ENCODE measurements around the gene NDUFV1. TPM values are rescaled to one million over a fixed set of nuclear protein-coding genes. Genes with fewer than 3 reads are reported as not detected.
"Not testable (repeated sequence)": the region's sequence is repeated elsewhere in the genome, so short reads cannot be mapped to it uniquely, and the experiment has no call there.

NDUFV1 gene
- polyA plus RNA-seq, 1 donor = 155 TPM

DNA sequence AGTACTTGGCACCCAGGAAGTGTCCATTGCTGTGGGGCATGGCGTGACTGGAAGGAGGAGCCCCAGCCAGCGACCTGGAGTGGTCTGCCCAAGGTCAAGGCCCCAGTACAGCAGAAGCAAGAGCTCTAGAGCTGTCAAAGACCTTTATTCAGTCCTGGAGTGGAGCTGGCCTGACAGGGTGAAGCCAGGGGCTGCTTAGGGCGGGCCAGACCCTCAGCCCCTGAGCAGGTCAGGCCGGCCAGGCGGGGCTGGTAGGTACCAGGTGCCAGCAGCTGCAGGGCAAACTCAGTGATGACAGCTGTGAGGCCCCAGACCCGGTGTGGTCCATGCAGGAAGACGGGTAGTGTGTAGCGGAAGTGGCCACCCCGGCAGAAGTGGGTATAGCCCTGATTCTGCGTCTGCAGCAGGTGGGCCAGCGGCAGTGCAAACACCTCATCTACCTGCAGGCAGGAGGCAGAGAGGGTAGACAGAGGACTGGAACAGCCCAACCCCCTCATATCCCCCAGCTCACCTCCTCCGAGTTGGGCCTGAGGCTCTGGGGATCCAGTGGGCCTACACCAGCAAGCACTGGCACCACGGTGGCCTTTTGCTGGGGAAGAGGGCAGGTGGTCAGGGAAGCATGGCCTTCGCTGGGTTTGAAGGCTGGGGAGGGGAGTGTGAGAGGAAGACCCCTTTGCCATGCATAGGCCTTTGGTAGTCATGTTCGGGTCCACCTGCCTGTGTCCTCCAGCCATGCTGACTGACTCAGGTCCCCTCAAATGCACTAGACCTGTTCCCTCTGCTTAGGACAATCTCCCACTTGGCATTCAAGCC lies 21.3 kb downstream of the NDUFV1 start:
- DNase-seq = no peak

DNA sequence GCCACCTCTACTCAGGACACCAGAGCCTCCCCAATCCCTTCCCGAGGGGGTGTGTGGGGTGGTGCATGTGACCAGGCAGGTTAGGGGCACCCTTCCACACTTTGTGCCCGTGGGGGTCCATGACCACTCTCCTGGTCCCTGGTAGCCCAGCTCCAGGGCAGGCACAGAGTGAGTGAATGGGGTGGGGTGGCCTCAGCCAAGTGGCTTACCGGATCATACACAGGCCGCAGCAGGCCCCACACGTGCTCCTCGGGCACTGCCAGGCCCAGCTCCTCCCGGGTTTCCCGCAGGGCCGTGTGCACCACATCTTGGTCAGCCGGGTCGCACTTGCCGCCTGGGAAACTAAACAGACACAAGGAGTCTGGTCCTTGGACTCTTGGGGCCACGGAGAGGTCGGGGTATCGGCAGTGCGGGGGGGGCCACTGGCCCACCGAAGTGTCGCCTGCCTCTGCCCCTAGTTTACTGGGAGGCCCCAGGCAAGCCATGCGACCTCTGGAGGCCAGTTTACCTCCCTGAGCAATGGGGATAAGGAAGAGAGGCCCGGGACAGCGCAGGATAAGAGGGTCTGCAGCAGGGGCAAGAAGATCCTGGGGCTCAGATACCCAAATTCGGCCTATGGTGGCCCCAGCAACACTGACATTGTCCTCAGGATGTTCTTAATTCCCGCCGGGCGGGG lies 22.1 kb downstream of the NDUFV1 start:
- DNase-seq = no peak

DNA sequence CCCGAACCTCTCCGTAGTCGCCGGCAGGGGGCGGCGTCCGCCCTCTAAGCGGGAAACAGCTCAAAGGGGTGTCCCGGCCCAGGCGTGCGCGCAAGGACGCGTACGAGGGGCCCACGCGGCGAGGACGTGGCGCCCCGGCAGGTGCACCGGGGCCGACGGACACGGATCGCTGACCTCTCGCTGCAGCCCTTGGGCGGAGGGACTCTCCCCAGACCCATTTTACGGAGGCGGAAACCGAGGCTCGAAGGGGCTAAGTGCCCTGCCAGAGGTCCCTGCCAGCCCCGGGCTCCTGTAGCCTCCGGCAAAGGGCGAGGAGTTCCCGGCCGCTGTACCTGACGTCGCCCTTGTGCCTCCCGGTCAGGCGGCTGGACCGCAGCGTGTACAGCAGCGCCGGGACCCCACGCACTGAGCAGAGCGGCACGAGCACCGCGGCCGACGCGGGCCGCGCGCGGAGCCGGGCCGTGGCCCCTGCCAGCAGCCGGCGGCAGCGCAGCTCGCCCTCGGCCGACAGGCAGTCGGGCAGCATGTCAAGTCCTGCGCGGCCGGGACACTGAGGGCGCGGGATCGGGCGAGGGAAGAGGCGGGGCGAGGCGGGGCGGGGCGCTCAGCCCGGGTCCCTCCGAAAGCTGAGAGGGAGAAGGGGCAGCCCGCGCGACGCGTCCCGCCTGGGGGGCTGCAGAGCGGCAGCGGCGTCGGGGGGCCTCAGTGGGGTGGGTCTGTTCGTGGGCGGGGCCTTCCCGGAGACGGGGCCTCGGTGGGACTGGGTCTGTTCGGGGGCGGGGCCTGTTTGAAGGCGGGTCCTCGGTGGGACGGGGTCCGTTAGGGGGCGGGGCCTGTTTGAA lies 22.9 kb downstream of the NDUFV1 start, which contains the start of gene NUDT8:
NUDT8 (minus strand) TSS at position 552 of the 842 bp plus-strand sequence; CDS start at position 526, 26 bp downstream.
- DNase-seq = peak; percentile 82

DNA sequence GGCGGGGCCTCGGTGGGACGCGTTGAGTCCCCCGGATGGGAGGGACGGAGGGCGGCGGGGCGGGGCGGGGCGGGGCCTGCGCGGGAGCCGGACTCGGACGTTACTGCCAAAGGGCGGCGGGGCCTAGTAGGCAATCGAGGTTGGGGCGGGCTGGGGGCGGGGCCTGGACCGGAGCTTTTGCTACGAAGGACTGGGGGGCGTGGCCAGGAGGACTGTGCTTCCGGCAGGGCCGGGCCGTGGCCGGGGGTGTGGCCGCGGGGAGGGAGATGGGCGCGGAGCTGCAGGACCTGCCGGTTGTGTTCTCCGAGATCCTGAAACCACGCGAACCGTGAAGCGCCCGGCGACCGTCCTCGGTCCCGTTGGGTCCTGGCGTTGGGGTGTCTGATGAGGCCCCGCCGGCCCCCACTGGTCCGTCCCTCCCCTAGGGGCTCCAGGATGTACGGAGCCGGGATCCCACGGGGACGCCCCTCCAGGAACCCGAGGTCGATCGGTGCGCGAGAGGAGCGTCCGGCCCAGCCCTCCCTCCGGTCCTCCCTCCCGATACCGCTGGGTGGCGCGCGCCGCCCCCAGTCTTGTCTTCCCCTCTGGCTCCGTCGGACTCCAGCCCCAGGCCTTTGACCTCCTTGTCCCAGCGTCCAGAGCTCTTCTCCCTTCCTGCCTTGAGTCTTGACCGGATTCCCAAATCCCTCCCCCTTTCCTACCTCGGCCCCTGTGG lies 23.6 kb downstream of the NDUFV1 start:
- DNase-seq = peak; percentile 96

DNA sequence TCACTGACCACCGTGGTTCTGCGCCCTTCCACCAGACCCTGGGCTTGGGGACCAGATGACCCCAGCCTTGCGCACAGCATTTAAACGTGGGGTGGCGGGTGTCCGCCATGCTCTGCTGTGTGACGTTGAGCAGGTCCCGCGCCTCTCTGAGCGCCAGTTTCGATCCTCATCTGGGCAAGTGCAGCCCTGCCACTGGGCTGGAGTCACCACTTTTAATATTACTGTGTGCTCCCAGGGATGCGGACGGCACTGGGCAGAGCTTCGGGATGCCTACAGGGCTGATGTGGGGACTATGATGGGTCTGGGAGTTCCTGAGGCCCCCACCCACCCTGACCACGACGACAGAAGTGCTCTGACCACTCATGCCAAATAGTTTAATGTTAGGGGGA lies 24.2 kb downstream of the NDUFV1 start:
- no peak for DNase-seq

DNA sequence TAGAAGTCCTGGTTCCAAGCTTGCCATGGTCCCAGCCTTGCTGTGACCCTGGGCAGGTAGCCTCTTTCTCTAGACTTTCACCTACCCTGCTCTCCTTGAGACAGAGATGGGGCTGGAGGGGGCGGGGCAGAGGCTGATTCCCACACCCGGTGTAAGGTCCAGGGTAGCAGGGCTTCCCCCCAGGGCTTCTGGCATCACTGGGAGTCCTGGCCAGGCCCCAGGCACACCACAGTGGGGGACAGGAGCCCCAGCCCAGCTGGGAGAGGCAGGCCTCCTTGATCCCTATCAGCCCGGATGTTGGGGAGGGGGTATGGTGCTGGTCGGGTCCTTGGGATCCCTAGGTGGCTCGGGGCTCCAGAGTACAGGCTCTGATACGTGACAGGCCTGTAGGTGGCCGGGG lies 24.7 kb downstream of the NDUFV1 start:
- DNase-seq = no peak

DNA sequence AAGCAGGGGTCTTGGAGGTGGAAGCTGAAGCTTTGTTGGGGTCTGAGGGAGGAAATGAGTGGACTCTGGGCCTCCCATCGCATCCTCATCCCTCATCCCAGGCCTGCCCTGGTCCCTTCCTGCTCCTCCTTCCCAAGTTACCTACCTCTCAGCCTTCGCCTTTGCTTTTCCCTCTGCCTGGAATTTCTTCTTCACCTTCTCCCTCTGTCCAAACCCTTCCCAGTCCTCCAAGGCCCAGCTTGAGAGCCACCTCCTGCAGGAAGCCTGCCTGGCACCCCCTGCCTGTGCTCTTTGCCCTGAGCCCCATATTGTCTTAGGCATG lies 25.1 kb downstream of the NDUFV1 start:
- DNase-seq = no peak

DNA sequence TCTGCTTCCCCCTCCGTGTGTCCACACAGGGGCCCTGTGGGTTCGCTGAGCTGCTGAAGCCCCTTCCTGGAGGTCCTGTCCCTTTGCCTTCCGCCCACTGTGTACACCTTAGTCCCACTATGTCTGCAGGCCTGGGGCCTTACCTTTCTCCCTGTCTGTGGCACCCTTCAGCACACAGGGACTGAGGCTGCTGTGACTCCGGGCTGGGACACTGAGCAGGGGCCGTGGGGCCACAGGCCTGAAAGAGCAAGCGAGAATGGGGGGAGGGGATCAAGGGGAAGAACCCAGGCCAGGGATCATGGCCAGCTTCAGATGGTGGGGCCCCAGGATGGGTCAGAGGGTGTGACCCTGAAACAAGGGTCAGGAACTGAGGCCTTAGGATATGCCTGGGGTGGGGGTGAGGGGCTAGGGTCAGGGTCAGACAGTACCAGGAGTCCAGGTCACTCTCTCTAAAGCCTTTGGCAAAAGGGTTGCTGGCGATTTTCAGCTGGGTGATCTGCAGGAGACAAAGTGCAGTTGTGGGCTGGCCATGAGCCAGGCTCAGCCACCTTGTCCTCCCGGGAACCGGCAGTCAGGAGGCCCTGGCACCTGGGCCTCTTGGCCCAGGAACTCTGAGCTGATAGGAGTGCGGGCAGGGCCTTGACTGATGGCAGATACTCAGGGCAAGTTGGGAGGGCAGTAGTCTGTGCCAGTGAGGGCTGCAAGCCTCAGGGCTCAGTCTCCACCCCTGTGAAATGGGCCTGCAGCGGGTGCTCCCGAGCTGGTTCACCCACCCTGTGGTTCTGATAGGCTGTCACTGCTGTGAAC lies 25.6 kb downstream of the NDUFV1 start:
- no peak for DNase-seq

DNA sequence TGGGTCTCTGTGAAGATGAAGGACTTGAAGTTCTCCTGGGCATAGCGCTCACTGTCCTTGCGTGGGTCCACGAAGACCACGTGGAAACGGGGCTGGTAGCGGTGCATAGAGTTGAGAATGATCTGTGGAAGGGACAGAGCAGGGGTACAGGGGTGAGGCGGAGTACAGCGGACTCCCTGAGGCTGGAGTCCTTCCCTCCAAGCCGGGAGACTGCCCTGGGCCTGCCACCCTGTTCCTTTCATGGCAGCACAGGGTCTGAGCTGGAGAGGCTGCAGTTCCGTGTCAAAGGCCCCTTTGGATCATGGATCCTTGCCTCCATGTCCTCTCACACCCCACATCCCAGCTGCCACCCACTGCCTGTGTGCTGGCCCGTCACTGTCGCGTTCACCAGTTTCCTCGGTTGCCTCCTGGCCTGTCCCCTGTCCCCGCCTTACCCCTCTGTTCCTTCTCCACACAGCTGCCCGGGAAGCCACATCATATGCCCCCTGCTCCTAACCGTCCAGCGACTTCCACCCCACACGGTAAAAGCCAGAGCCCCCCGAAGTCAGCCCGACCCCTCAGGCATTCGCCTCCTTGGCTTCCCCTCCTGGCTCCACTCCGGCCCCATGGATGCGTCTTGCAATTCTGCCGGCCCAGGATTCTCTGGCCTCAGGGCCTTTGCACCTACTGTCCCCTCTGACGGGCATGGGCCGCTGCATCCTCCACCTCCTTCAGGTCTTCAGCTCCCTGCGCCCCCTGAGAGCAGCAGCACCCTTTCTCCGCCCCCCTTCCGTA lies 26.4 kb downstream of the NDUFV1 start:
- DNase-seq = no peak

DNA sequence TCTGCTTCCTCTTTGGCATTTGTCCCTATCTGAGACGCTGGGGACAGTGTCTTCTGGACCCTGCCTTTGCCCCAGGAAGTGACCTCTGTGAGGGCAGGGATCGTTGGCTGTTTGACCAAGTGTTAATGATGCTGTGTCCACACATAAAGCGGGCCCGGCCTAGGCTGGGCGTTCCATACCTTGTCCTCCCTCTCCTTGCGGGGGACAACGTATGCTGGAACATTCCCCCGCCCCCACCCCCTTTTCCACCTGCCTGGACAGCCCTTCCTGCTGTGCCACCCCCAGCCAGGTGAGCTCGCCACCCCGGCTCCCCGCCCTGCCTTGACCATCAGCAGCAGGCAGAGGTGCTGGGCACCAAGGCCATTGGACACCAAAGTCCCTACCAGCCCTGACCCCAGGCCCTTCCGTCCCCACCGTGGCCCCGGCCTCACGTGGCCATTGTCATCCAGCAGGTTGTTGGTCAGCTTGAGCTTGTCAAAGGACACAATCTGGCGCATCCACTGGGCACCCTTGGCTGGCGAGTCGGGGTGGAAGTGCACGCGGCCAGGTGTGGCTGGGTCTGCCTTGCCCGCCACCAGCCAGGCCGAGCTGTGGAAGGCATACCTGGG lies 27.1 kb downstream of the NDUFV1 start:
- no peak for DNase-seq

DNA sequence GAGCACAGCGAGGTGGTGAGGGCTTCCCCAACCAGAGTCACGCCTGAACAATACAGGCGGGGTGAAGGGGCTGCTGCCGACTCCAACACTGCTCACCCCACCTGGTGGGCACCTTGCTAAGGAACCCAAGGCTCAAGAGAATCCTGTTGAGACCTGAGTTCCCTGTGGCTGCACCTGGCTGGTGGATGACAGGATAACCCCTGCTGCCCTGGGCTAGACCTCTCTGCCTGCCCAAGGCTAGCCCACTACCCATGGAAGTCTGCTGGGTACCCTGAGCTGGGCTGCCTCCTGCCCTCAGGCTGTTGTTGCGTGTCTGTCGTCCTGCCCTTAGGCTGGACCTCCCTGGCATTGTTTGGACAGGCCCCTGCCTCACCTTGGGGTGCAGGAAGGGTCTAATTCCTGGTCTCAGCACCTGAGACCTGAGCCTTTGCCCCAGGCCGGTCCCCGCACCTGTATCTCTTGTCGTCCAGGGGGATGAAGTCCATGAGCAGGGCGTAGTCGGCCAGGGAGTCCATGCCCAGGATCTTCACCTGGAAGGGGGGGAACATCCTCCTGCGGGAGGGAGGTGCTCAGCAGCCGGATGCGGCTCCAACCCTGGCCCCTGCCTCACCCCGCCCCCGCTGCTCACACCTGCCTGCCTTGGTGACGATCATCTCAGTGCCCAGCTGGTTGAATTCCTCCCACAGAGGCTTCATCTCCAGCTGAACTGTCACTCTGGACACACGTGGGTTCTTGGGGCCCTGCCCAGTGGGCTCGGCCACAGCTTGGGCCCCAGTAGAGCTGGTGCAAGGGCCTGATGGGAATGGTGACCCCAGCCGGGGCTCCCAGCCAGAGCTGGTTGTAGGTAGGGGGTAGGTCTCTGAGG lies 27.9 kb downstream of the NDUFV1 start:
- no peak for DNase-seq

DNA sequence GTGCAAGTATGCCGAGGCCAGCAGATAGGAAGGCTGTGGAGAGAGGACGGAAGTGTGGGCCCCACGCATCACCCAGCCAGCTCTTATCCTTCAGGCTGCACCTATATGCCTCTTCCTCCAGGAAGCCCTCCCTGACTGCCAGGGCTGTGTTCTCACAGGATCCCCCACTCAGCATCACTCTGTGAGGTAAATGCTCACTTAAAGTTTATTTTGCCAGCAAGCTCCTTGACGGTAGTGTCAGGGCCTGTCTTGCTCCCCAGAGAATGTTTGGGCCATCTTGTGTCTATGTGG lies 28.4 kb downstream of the NDUFV1 start:
- no peak for DNase-seq

DNA sequence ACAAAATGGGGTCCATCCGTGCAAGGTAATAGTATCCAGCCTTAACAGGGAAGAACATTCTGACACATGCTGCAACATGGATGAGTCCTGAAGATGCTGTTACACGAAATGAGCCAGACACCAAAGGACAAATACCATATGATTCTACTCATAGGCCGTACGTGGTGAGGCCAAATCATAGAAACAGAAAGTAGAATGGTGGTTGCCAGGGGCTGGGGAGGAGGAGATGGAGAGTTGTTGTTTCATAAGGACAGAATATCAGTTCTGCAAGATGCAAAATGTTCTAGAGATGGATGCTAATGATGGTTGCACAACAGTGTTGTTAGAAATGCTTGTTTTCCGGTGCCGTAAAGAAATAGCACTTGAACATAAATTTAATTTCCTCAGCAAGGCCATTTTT lies 30.2 kb downstream of the NDUFV1 start:
- DNase-seq = no peak

DNA sequence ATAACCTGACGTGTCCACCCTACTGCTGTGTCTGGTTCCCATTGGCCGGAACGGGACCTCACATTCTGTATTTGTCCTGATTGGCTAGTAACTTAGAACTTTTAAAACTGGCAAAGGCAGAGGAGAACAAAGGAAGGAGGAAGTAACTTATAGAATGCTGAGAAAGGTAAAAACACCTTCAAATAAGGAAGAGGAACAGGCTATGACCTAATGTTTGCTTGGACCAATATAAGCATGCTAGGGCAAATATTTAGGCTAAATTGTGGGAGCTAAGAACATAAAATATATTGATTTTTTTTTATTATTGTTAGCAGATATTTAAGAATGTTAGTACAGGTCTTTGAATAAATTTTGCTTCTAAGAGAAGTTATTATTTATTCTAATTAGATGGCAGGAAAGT lies 30.7 kb downstream of the NDUFV1 start:
- not testable (repeated sequence) for DNase-seq

DNA sequence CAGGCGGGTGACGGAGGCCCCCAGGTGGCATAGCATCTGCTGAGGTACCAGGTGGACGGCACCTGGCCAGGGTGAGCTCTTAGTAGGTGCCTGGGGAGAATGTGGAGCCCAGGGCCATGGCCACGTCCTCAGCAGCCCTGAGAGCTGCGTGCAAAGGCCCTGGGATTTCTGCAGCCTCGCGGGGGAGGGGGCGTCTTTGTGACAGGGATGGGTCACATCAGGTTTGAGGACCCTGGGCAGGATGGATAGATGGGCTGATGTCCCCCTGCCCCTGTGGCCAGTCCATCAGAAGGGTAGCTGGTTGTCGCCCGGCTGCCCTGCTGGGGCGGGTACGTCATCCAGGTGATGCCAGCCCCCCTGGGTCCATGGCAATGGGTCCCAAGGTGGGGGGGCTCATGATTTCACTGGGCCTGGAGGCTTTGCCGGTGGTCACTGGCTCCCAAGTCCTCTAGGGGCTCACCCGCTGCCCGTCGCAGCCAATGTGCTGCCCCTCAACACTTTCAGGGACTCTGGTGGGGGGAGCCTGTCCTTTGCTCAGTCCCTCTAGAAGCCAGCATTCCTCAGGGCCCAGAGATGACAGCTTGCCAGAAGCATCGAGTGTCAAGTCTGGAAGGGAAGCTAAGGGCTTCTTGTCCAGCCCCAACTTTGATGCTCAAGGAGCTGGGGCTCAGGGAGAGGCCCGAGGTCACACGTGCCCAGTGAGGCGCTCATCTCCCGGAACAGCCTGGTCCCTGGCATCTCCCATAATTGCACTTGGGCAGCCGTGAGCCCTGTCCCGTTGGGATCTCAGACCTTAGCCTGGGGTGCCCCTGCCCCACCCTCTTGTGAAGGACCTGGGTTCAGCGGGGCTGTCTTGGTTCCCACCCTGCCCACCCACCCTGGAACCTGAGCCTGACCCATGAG lies 32.0 kb downstream of the NDUFV1 start:
- DNase-seq = no peak

DNA sequence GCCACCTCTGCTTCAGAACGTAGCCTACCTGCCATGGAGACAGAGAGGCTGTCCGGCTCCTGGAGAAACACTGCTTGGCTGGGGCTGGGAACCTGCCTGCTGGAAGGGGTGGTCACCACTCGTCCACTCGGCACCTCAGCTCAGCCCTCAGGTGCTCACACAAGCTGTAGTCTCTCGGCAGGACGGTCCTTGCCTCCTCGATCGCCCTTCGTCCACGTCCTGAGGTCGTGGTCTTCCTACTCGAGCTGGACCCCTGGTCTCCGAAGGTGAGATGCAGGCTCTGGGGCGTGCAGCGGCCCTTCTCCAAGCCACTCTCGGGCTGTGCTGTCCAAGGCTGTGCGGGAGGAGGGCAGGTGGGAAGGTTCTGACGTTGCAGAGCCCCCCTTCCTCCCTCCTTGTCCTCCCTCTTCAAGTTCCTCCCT lies 32.7 kb downstream of the NDUFV1 start, which contains the start of gene TBX10:
TBX10 (minus strand) TSS at position 326 of the 422 bp plus-strand sequence; CDS start at position 35, 291 bp downstream.
- DNase-seq = no peak

DNA sequence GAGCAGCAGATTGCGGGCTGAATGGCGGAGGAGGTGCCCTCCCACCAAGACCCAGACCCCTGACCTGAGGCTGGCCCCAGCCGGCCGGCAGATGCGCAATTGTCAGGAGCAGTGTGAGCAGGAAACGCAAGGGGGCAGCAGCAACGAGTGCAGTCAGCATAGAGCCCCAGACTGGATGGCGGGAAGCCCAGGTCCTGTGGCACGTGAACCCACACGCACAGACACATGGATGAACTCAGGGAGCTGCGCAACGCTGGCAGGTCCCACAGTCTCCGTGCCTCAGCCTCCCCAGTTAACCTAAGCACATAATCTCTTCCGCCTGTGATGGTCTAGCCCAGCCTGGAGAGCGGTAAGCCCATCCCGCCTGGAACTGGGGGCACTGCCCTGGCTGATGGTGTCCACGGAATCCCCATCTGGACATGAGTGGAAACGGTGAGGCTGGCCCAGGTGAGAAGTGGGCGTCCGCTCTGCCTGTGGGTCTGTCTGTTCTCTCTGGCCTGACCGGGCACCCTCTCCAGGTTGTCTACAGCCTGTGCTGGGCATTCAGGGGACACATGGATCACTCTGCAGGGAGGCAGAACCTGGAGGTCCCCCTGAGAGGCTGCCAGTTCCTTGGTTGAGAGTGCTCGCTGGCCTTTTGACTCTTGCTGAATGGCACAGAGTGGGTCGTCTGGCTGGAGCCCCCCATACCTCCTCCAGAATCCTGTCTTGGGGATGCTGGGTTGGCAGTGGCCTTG lies 33.5 kb downstream of the NDUFV1 start:
- DNase-seq = no peak
